ENCODE data around the gene RNU6-1. TPM values are rescaled to one million over a fixed set of nuclear protein-coding genes. Genes with fewer than 3 reads are reported as not detected.

RNU6-1 gene
- total RNA-seq, 2 donors from 2014 or later: not detected

DNA sequence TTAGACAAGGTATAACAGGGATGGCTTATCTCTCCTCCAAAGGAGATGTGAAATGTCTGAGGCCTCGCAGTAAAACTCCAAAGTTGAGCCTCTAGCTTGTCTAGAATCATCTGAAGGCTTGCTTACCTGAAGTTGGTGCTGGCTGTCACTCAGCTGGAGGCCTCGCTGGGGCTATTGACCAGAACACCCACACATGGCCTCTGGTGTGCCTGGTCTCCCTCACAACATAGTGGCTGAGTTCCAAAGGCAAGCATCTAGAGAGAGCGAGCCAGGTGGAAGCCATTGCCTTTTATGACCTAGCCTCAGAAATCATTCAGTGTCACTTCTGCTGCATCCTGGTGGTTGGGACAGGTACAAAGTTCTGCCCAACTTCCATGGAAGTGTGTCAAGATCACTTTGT is 17.4 kb upstream of the RNU6-1 start:
- intact Hi-C loops (cut with DNase I): no loop called here
- H3K27me3 ChIP-seq: no peaks in the 10 kb centered on the region
- DNase-seq: no peak
- no peak overlapping the region for H3K9ac ChIP-seq (ENCODE audit: low read depth in 2 of 2, low read length in 2 of 2)
- H3K36me3 ChIP-seq: no peaks in the 10 kb centered on the region
- no peak overlapping the region for H3K4me3 ChIP-seq
- no peaks in the 10 kb centered on the region for H3K9me3 ChIP-seq
- TF ChIP-seq, protein P1, sequence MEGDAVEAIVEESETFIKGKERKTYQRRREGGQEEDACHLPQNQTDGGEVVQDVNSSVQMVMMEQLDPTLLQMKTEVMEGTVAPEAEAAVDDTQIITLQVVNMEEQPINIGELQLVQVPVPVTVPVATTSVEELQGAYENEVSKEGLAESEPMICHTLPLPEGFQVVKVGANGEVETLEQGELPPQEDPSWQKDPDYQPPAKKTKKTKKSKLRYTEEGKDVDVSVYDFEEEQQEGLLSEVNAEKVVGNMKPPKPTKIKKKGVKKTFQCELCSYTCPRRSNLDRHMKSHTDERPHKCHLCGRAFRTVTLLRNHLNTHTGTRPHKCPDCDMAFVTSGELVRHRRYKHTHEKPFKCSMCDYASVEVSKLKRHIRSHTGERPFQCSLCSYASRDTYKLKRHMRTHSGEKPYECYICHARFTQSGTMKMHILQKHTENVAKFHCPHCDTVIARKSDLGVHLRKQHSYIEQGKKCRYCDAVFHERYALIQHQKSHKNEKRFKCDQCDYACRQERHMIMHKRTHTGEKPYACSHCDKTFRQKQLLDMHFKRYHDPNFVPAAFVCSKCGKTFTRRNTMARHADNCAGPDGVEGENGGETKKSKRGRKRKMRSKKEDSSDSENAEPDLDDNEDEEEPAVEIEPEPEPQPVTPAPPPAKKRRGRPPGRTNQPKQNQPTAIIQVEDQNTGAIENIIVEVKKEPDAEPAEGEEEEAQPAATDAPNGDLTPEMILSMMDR (IDR thresholded peaks at IDR 0.05): no peak
- H3K27ac ChIP-seq: no peak overlapping the region
- H3K4me1 ChIP-seq: no peaks in the 10 kb centered on the region

DNA sequence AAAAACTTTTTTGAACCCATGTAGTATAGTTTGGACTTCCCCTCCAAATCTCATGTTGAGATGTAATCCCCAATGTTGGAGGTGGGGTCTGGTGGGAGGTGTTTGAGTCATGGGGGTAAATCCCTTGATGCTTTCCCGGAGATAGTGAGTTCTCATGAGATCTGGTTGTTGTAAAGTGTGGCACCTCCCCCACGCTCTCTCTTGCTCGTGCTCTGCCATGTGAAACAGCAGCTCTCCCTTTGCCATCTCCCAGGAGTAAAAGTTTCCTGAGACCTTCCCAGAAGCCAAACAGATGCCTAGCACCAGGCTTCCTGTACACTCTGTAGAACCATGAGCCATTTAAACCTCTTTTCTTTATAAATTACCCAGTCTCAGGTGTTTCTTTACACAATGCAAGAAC is 16.0 kb upstream of the RNU6-1 start:
- no peak overlapping the region for H3K9ac ChIP-seq (ENCODE audit: low read depth in 2 of 2, low read length in 2 of 2)
- H3K4me3 ChIP-seq: no peak overlapping the region
- H3K27ac ChIP-seq: no peak overlapping the region
- TF ChIP-seq, protein P1 (IDR thresholded peaks at IDR 0.05): no peak
- no peaks in the 10 kb centered on the region for H3K4me1 ChIP-seq
- no peaks in the 10 kb centered on the region for H3K36me3 ChIP-seq
- no peaks in the 10 kb centered on the region for H3K9me3 ChIP-seq
- no peaks in the 10 kb centered on the region for H3K27me3 ChIP-seq
- no peak for DNase-seq
- intact Hi-C loops (cut with DNase I): no loop called here

DNA sequence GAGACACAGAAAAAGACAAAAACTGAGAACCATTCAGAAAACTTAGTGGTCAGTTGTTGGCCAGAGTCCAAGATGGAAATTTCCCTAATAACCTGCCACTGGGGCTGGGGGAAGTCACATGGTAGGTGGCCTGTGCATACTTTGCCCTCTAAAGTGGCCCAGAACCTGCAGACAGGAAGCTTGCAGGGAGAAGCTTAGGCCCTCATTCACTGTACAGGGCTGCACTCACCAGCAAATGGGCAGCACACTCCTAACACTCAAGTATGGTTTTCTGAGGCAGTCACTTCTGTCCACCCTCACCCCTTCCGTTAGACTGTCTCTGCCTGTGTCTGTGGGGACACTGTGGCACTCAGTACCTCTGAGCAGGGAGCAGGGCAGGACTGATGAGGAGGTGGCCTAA is 14.5 kb upstream of the RNU6-1 start:
- Histone ChIP-seq H3K9me3 (no peaks in the 10 kb centered on the region), H3K4me1 (no peaks in the 10 kb centered on the region), H3K4me3 (no peak overlapping the region), H3K27ac (no peak overlapping the region), H3K9ac (ENCODE audit: low read depth in 2 of 2, low read length in 2 of 2) (no peak overlapping the region), H3K27me3 (no peaks in the 10 kb centered on the region), H3K36me3 (no peaks in the 10 kb centered on the region)
- TF ChIP-seq, protein P1 (IDR thresholded peaks at IDR 0.05): no peak
- intact Hi-C loops (cut with DNase I): no loop called here
- DNase-seq: no peak

DNA sequence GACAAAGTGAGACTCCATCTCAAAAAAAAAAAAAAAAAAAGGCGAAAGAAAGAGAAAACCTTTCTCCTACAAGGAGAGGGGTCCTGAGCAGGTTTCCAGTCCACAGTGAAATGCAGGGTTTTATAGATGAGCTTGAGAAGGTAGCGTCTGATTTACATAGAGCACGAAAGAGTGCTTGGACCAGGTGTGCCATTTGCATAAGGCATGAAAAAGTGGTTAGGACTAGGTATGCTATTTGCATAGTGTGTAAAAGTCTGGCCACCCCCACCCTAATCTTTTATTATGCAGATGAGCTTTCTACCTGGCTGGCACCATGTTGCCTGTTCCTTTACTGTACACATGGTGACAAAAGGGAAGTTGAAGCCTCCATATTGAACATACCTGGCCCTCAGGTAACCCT is 13.6 kb upstream of the RNU6-1 start:
- TF ChIP-seq, protein P1 (IDR thresholded peaks at IDR 0.05): no peak
- Histone ChIP-seq H3K27me3 (no peaks in the 10 kb centered on the region), H3K9ac (ENCODE audit: low read depth in 2 of 2, low read length in 2 of 2) (no peak overlapping the region), H3K9me3 (no peaks in the 10 kb centered on the region), H3K27ac (no peak overlapping the region), H3K36me3 (no peaks in the 10 kb centered on the region), H3K4me1 (no peaks in the 10 kb centered on the region), H3K4me3 (no peak overlapping the region)
- DNase-seq: no peak
- intact Hi-C loops (cut with DNase I): no loop called here

DNA sequence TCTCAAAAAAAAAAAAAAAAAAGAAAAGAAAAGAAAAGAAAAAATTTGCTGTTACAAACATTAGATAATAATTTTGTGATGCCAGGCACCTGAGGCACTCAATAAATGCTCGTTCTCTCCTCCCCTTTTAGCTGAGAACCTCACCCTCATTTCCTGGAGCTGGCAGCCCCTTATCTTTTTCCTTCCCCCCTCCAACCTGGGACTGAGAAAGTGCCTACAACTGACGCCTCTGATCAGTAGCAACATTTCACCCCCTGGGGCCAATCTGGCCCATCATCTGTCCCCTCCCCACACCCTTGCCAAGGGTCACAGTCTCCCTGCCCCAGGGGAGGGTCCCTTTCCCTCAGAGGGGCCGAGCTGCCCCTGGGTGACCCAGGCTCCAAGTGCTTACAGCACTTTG is 12.6 kb upstream of the RNU6-1 start:
- no peak for DNase-seq
- no peak overlapping the region for H3K9ac ChIP-seq (ENCODE audit: low read depth in 2 of 2, low read length in 2 of 2)
- H3K36me3 ChIP-seq: no peaks in the 10 kb centered on the region
- no peak overlapping the region for H3K27ac ChIP-seq
- no peaks in the 10 kb centered on the region for H3K9me3 ChIP-seq
- H3K4me3 ChIP-seq: no peak overlapping the region
- H3K27me3 ChIP-seq: no peaks in the 10 kb centered on the region
- TF ChIP-seq, protein P1 (IDR thresholded peaks at IDR 0.05): no peak
- intact Hi-C loops (cut with DNase I): no loop called here
- no peaks in the 10 kb centered on the region for H3K4me1 ChIP-seq

Measured in colonic mucosa (tissue), 4 donors.